Neural progenitor cell (in vitro differentiated cells): ENCODE measurements around the gene EVC2. TPM values are rescaled to one million over a fixed set of nuclear protein-coding genes. Genes with fewer than 3 reads are reported as not detected.

ENCODE experiments used
- DNase-seq: peaks from one replicate; pipeline ENCODE4 v3.0.0-alpha.2; 2016; ENCODE audit warnings: low spot score
- H2AFZ ChIP-seq: fragments of 200-600 bp; sonication (generic); replicated peaks from 2 replicates; pipeline ENCODE4 v1.6.1; 2016; ENCODE audit warnings: antibody characterized with exemption
- H3F3A ChIP-seq: fragments of 200-600 bp; sonication (generic); 2 replicates; pipeline ENCODE4 v1.6.1; 2016; ENCODE audit warnings: antibody characterized with exemption, low read depth
- H3K27ac ChIP-seq: fragments of 200-600 bp; sonication (generic); 2 replicates; pipeline ENCODE4 v1.5.1; 2016; ENCODE audit warnings: mild to moderate bottlenecking
- H3K27me3 ChIP-seq: fragments of 200-600 bp; sonication (generic); 2 replicates; pipeline ENCODE4 v1.6.1; 2016; ENCODE audit warnings: mild to moderate bottlenecking, moderate library complexity
- H3K36me3 ChIP-seq: fragments of 200-600 bp; sonication (generic); 2 replicates; pipeline ENCODE4 v1.5.1; 2016
- H3K4me1 ChIP-seq: fragments of 200-600 bp; sonication (generic); 2 replicates; pipeline ENCODE4 v1.6.1; 2016; ENCODE audit warnings: mixed run types
- H3K4me2 ChIP-seq: fragments of 200-600 bp; sonication (generic); 2 replicates; pipeline ENCODE4 v1.6.1; 2016
- H3K4me3 ChIP-seq: fragments of 200-600 bp; sonication (generic); 2 replicates; pipeline ENCODE4 v1.5.1; 2016
- H3K79me2 ChIP-seq: fragments of 200-600 bp; sonication (generic); 2 replicates; pipeline ENCODE4 v1.6.1; 2016; ENCODE audit warnings: low read depth
- H3K9ac ChIP-seq: fragments of 200-600 bp; sonication (generic); 2 replicates; pipeline ENCODE4 v1.6.1; 2016
- H3K9me3 ChIP-seq: fragments of 200-600 bp; sonication (generic); 2 replicates; pipeline ENCODE4 v1.5.1; 2016; ENCODE audit warnings: low read depth
- H4K20me1 ChIP-seq: fragments of 200-600 bp; sonication (generic); 2 replicates; pipeline ENCODE4 v1.6.1; 2016; ENCODE audit warnings: low read depth
- H3K27ac Mint-ChIP-seq: 3 replicates; pipeline ENCODE4 v1.8.0; 2021; ENCODE audit warnings: mixed read lengths
- H3K27me3 Mint-ChIP-seq: 2 replicates; pipeline ENCODE4 v1.8.0; 2022; ENCODE audit warnings: low read depth, mild to moderate bottlenecking, inconsistent platforms, moderate library complexity, mixed read lengths; ENCODE audit not compliant: insufficient read depth
- H3K36me3 Mint-ChIP-seq: 3 replicates; pipeline ENCODE4 v1.8.0; 2021; ENCODE audit warnings: mixed read lengths
- H3K4me1 Mint-ChIP-seq: 3 replicates; pipeline ENCODE4 v1.8.0; 2021; ENCODE audit warnings: mixed read lengths
- H3K4me3 Mint-ChIP-seq: 3 replicates; pipeline ENCODE4 v1.8.0; 2021; ENCODE audit warnings: mild to moderate bottlenecking, moderate library complexity, mixed read lengths
- H3K9me3 Mint-ChIP-seq: 3 replicates; pipeline ENCODE4 v1.8.0; 2020; ENCODE audit warnings: mixed read lengths
- EZH2 ChIP-seq: fragments of 200-600 bp; sonication (generic); IDR thresholded peaks from 2 replicates; pipeline ENCODE4 v1.6.1; 2017; ENCODE audit warnings: antibody characterized with exemption, mild to moderate bottlenecking, moderate library complexity
- EZH2phosphoT487 ChIP-seq: fragments of 200-600 bp; sonication (generic); IDR thresholded peaks from 2 replicates; pipeline ENCODE4 v1.6.1; 2017; ENCODE audit warnings: antibody characterized with exemption
- total RNA-seq: library from RNA; depleted of rRNA; stranded (reverse); fragments of >200 nt; gene quantifications from 2 replicates; pipeline ENCODE4 v1.2.3, GENCODE V29; 2015; ENCODE audit warnings: low replicate concordance
- TF ChIP-seq, protein P1 (sequence below): fragments of 200-600 bp; sonication (generic); IDR thresholded peaks from 2 replicates; pipeline ENCODE4 v1.5.1; 2017; ENCODE audit warnings: antibody characterized with exemption, mild to moderate bottlenecking

The EVC2 gene
- total RNA-seq, 1 donor from 2014 or later, result 6.1 TPM

DNA sequence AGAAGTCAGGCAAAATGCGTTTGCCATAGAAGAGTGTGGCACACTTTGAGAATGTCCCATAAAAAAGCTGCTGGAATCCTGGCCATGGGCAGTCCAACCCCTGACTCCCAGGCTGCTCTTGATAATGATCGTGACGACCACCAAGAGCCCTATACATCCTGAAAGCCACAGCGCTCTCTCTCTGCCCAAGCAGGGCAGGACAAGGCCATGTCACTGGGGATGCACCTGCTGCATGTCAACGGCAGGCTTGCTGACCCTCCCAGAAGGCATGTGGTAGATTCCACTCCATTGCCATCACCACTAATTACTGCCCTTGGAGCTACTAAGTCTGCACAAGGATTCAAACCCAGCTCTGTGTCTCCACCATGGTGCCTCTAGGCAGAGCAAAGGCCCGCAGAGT, 144.5 kb downstream of the EVC2 start:
- no peaks in the 10 kb centered on the region for H3K4me1 Mint-ChIP-seq
- peaks cover 5% of the 10 kb centered on the region for H3K27me3 Mint-ChIP-seq
- H3K4me1 ChIP-seq, result no peaks in the 10 kb centered on the region
- H2AFZ ChIP-seq, result no peak overlapping the region
- no peaks in the 10 kb centered on the region for H3K9me3 Mint-ChIP-seq
- TF ChIP-seq, protein P1, sequence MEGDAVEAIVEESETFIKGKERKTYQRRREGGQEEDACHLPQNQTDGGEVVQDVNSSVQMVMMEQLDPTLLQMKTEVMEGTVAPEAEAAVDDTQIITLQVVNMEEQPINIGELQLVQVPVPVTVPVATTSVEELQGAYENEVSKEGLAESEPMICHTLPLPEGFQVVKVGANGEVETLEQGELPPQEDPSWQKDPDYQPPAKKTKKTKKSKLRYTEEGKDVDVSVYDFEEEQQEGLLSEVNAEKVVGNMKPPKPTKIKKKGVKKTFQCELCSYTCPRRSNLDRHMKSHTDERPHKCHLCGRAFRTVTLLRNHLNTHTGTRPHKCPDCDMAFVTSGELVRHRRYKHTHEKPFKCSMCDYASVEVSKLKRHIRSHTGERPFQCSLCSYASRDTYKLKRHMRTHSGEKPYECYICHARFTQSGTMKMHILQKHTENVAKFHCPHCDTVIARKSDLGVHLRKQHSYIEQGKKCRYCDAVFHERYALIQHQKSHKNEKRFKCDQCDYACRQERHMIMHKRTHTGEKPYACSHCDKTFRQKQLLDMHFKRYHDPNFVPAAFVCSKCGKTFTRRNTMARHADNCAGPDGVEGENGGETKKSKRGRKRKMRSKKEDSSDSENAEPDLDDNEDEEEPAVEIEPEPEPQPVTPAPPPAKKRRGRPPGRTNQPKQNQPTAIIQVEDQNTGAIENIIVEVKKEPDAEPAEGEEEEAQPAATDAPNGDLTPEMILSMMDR, result no peak
- TF ChIP-seq EZH2phosphoT487 (no peak), EZH2 (no peak)
- H3K79me2 ChIP-seq, result no peaks in the 10 kb centered on the region
- H3K9ac ChIP-seq, result no peak overlapping the region
- H3K9me3 ChIP-seq, result no peaks in the 10 kb centered on the region
- no peak overlapping the region for H3K27ac ChIP-seq
- no peak overlapping the region for H3K4me2 ChIP-seq
- peaks cover 2% of the 10 kb centered on the region for H3K36me3 Mint-ChIP-seq
- no peak for DNase-seq
- H4K20me1 ChIP-seq, result no peaks in the 10 kb centered on the region
- no peaks in the 10 kb centered on the region for H3K36me3 ChIP-seq
- no peak overlapping the region for H3K4me3 ChIP-seq
- H3K4me3 Mint-ChIP-seq, result no peak overlapping the region
- H3K27ac Mint-ChIP-seq, result no peak overlapping the region
- H3F3A ChIP-seq, result no peaks in the 10 kb centered on the region
- H3K27me3 ChIP-seq, result no peaks in the 10 kb centered on the region

DNA sequence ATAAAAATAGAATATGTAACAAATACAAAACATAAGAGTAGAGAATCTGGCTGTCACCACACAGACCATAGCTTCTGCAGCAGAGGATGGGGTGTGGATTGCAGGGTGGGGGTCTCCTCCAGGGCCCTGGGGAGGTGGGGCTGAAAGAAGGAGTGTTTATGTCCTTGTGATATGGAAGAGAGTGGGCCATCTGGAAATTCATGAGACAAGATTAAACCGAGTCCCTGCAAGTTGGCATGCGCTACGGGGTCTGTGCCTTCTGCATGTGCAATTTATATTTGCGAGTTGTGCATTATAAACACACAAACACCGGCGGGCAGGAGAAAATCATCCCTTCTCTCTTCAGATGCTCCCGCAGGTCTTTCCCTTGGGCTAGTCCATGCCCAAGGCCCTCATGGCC, 145.9 kb downstream of the EVC2 start:
- Histone ChIP-seq H3F3A (no peaks in the 10 kb centered on the region), H2AFZ (no peak overlapping the region), H3K4me3 (no peak overlapping the region), H3K9ac (no peak overlapping the region), H4K20me1 (no peaks in the 10 kb centered on the region), H3K9me3 (no peaks in the 10 kb centered on the region), H3K27me3 (no peaks in the 10 kb centered on the region), H3K4me2 (no peak overlapping the region), H3K79me2 (no peaks in the 10 kb centered on the region), H3K36me3 (no peaks in the 10 kb centered on the region), H3K27ac (no peak overlapping the region), H3K4me1 (no peaks in the 10 kb centered on the region)
- no peak overlapping the region for H3K4me3 Mint-ChIP-seq
- no peaks in the 10 kb centered on the region for H3K9me3 Mint-ChIP-seq
- H3K4me1 Mint-ChIP-seq, result no peaks in the 10 kb centered on the region
- peaks cover 2% of the 10 kb centered on the region for H3K36me3 Mint-ChIP-seq
- no peak for DNase-seq
- TF ChIP-seq EZH2 (no peak), EZH2phosphoT487 (no peak)
- TF ChIP-seq, protein P1, result no peak
- H3K27me3 Mint-ChIP-seq, result peaks cover 4% of the 10 kb centered on the region
- H3K27ac Mint-ChIP-seq, result no peak overlapping the region

DNA sequence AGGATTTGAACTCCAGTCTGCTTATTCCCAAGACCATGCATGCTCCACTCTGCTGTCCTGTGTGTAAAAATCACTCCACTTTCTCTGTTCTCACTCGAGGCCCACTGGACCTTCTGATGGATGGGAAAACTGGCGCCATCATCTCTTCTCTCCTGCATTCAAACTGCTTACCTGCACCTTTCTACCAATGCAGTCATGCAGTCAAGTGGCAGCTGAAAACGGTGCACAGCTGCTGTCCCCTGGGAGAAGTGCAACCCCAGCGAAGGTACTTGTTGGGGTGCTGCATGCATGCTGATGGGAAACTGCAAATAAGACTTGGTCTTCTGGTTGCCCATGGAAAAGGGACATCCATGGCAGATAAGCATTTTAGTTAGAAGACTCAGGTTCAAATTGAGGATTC, 147.1 kb downstream of the EVC2 start:
- no peaks in the 10 kb centered on the region for H3K27me3 ChIP-seq
- Mint-ChIP-seq H3K27me3 (peaks cover 4% of the 10 kb centered on the region), H3K4me3 (no peak overlapping the region), H3K36me3 (peaks cover 2% of the 10 kb centered on the region), H3K27ac (no peak overlapping the region), H3K9me3 (no peaks in the 10 kb centered on the region), H3K4me1 (no peaks in the 10 kb centered on the region)
- no peak overlapping the region for H3K9ac ChIP-seq
- no peak overlapping the region for H2AFZ ChIP-seq
- no peak for DNase-seq
- no peaks in the 10 kb centered on the region for H3K79me2 ChIP-seq
- H3K4me3 ChIP-seq, result no peak overlapping the region
- no peaks in the 10 kb centered on the region for H3F3A ChIP-seq
- no peaks in the 10 kb centered on the region for H4K20me1 ChIP-seq
- no peak overlapping the region for H3K4me2 ChIP-seq
- no peak for TF ChIP-seq EZH2
- no peak for TF ChIP-seq EZH2phosphoT487
- TF ChIP-seq, protein P1, result no peak
- H3K36me3 ChIP-seq, result no peaks in the 10 kb centered on the region
- H3K9me3 ChIP-seq, result no peaks in the 10 kb centered on the region
- H3K27ac ChIP-seq, result no peak overlapping the region
- no peaks in the 10 kb centered on the region for H3K4me1 ChIP-seq
